Sigmoid colon (tissue), 7 donors: Measurements from ENCODE around the gene NRG2. TPM values are rescaled to one million over a fixed set of nuclear protein-coding genes. Genes with fewer than 3 reads are reported as not detected.

Source experiments
- DNase-seq: peaks from one replicate; pipeline ENCODE4 v3.0.0-alpha.2; 2019
- H3K27ac ChIP-seq, 4 donors: fragments of 200-600 bp; sonication (generic); one replicate each; pipeline ENCODE4 v1.5.1; 2016 to 2019; ENCODE audit warnings: mild to moderate bottlenecking in 1 of 4
- H3K27me3 ChIP-seq, 3 donors: fragments of 200-600 bp; sonication (generic); one replicate each; pipeline ENCODE4 v1.5.1; 2019; ENCODE audit warnings: mild to moderate bottlenecking in 1 of 3
- H3K36me3 ChIP-seq, 4 donors: fragments of 200-600 bp; sonication (generic); one replicate each; pipeline ENCODE4 v1.5.1; 2016 to 2019
- H3K4me1 ChIP-seq, 4 donors: fragments of 200-600 bp; sonication (generic); one replicate each; pipeline ENCODE4 v1.5.1; 2017 to 2019
- H3K4me3 ChIP-seq, 4 donors: fragments of 200-600 bp; sonication (generic); one replicate each; pipeline ENCODE4 v1.5.1; 2017 to 2019; ENCODE audit warnings: mild to moderate bottlenecking in 2 of 4, moderate library complexity in 1 of 4
- H3K9me3 ChIP-seq, 4 donors: fragments of 200-600 bp in 3 of 4; sonication (generic) in 3 of 4; one replicate each; pipeline versions ENCODE4 v1.5.1 to v1.6.1; 2013 to 2019
- CTCF ChIP-seq, 4 experiments: fragments of 450-650 bp in 3 of 4; fragments of 200-600 bp in 1 of 4; IDR thresholded peaks; one replicate each; pipeline ENCODE4 v1.5.1; 2016 to 2019; ENCODE audit warnings: antibody characterized with exemption in 4 of 4, mild to moderate bottlenecking in 3 of 4, moderate library complexity in 2 of 4
- EP300 ChIP-seq, 4 donors: sonication (generic); formaldehyde crosslinking; IDR thresholded peaks; one replicate each; pipeline ENCODE4 v1.6.1; 2017; ENCODE audit warnings: antibody characterized with exemption in 4 of 4
- POLR2A ChIP-seq, 2 donors: fragments of 450-650 bp; IDR thresholded peaks; one replicate each; pipeline ENCODE4 v1.6.1; 2016; ENCODE audit warnings: antibody characterized with exemption in 2 of 2, mild to moderate bottlenecking in 2 of 2, moderate library complexity in 2 of 2
- POLR2AphosphoS5 ChIP-seq, 4 donors: sonication (generic); formaldehyde crosslinking; IDR thresholded peaks; one replicate each; pipeline ENCODE4 v1.6.1; 2017; ENCODE audit warnings: antibody characterized with exemption in 4 of 4
- WGBS, 2 donors: extraction: QIAGEN DNeasy Blood & Tissue Kit; methylation state at CpG; one replicate each; pipeline ENCODE4 v1.1.7; 2013; 5-methylcytosine and 5-hydroxymethylcytosine counted together
- intact Hi-C: fragments of 100-400 bp; cut with DNase I; formaldehyde crosslinking; loops from one replicate; pipeline ENCODE4 v1.15.1; 2023
- polyA plus RNA-seq, 3 donors: library from polyadenylated mRNA; stranded (reverse); fragments of 200-250 nt; gene quantifications; one replicate each; pipeline ENCODE4 v1.2.3, GENCODE V29; 2013
- total RNA-seq, 4 donors: library from RNA; depleted of rRNA; stranded (reverse); fragments of >200 nt; gene quantifications; one replicate each; pipeline ENCODE4 v1.1.0, GENCODE V29; 2016
- donor health status: healthy with polysubstance abuse.
- donor health status: Bipolar disorder and iron deficiency.
- donor health status: healthy.

NRG2 gene
- total and polyA plus RNA-seq, 7 donors, result 0.80 to 11.9 (median 4.8) TPM; not detected in 2

- Histone ChIP-seq H3K9me3 (no peaks in the 10 kb centered on the region), H3K27ac (no peak overlapping the region), H3K4me1 (peaks cover 0 to 17% (median 9%) of the 10 kb centered on the region in 4 donors), H3K4me3 (no peak overlapping the region), H3K36me3 (peaks cover 0 to 17% (median 0%) of the 10 kb centered on the region in 4 donors), H3K27me3 (no peaks in the 10 kb centered on the region)
- TF ChIP-seq POLR2A (IDR thresholded peaks at IDR 0.05), result no peak
- WGBS, 2 donors, result 88 to 91% methylated on average over 2 of the region's 2 CpGs
- intact Hi-C loops, result no loop called here
- no peak for DNase-seq
Observed at GRCh38 chr5:139889410-139889809, 153.7 kb downstream of the NRG2 start.

GRCh38 chr5:139888370-139888769 lies 154.7 kb downstream of the NRG2 start:
- intact Hi-C loops, result no loop called here
- peaks cover 0 to 17% (median 0%) of the 10 kb centered on the region in 4 donors for H3K36me3 ChIP-seq
- no peaks in the 10 kb centered on the region for H3K27me3 ChIP-seq
- no peak for DNase-seq
- WGBS, 2 donors, result 56 to 67% methylated on average over 4 of the region's 4 CpGs
- TF ChIP-seq POLR2A (IDR thresholded peaks at IDR 0.05) (no peak), CTCF (IDR thresholded peaks at IDR 0.05) (no peak), EP300 (IDR thresholded peaks at IDR 0.05) (no peak), POLR2AphosphoS5 (IDR thresholded peaks at IDR 0.05) (no peak)
- H3K27ac ChIP-seq, result no peak overlapping the region
- H3K4me3 ChIP-seq, result no peak overlapping the region
- peaks cover 0 to 17% (median 6%) of the 10 kb centered on the region in 4 donors for H3K4me1 ChIP-seq
- H3K9me3 ChIP-seq, result no peaks in the 10 kb centered on the region

- H3K4me3 ChIP-seq, result no peak overlapping the region
- WGBS, 2 donors, result 61 to 72% methylated on average over 2 of the region's 2 CpGs
- peaks cover 0 to 28% (median 11%) of the 10 kb centered on the region in 4 donors for H3K4me1 ChIP-seq
- peaks cover 0 to 17% (median 0%) of the 10 kb centered on the region in 4 donors for H3K36me3 ChIP-seq
- DNase-seq, result no peak
- H3K9me3 ChIP-seq, result no peaks in the 10 kb centered on the region
- intact Hi-C loops, result no loop called here
- no peak overlapping the region for H3K27ac ChIP-seq
- TF ChIP-seq CTCF (IDR thresholded peaks at IDR 0.05), result no peak
- no peak for TF ChIP-seq EP300 (IDR thresholded peaks at IDR 0.05)
- TF ChIP-seq POLR2AphosphoS5 (IDR thresholded peaks at IDR 0.05), result no peak
- TF ChIP-seq POLR2A (IDR thresholded peaks at IDR 0.05), result no peak
- H3K27me3 ChIP-seq, result no peaks in the 10 kb centered on the region
Observed at GRCh38 chr5:139886213-139886612, 156.9 kb downstream of the NRG2 start.

- peaks cover 0 to 32% (median 15%) of the 10 kb centered on the region in 4 donors for H3K4me1 ChIP-seq
- WGBS, 2 donors, result 91 to 94% methylated on average over 4 of the region's 4 CpGs
- H3K9me3 ChIP-seq, result no peaks in the 10 kb centered on the region
- no peaks in the 10 kb centered on the region for H3K27me3 ChIP-seq
- no peak for DNase-seq
- TF ChIP-seq POLR2A (IDR thresholded peaks at IDR 0.05) (no peak), EP300 (IDR thresholded peaks at IDR 0.05) (no peak), POLR2AphosphoS5 (IDR thresholded peaks at IDR 0.05) (no peak), CTCF (IDR thresholded peaks at IDR 0.05) (no peak)
- peaks cover 0 to 17% (median 0%) of the 10 kb centered on the region in 4 donors for H3K36me3 ChIP-seq
- no peak overlapping the region for H3K4me3 ChIP-seq
- H3K27ac ChIP-seq, result no peak overlapping the region
- intact Hi-C loops, result no loop called here
Observed at GRCh38 chr5:139885857-139886208, 157.3 kb downstream of the NRG2 start.

GRCh38 chr5:139885172-139885856 lies 157.8 kb downstream of the NRG2 start:
- Histone ChIP-seq H3K4me3 (no peak overlapping the region), H3K9me3 (no peaks in the 10 kb centered on the region), H3K27me3 (no peaks in the 10 kb centered on the region), H3K36me3 (peaks cover 0 to 17% (median 0%) of the 10 kb centered on the region in 4 donors), H3K4me1 (peaks cover 0 to 37% (median 20%) of the 10 kb centered on the region in 4 donors), H3K27ac (no peak overlapping the region)
- TF ChIP-seq POLR2AphosphoS5 (IDR thresholded peaks at IDR 0.05), result no peak
- no peak for TF ChIP-seq POLR2A (IDR thresholded peaks at IDR 0.05)
- TF ChIP-seq CTCF (IDR thresholded peaks at IDR 0.05), result no peak
- no peak for TF ChIP-seq EP300 (IDR thresholded peaks at IDR 0.05)
- DNase-seq, result no peak
- 88 to 89% methylated on average over 15 of the region's 15 CpGs for WGBS, 2 donors
- intact Hi-C loops, result no loop called here
